ENCODE data around the gene ZNF407.

DNA sequence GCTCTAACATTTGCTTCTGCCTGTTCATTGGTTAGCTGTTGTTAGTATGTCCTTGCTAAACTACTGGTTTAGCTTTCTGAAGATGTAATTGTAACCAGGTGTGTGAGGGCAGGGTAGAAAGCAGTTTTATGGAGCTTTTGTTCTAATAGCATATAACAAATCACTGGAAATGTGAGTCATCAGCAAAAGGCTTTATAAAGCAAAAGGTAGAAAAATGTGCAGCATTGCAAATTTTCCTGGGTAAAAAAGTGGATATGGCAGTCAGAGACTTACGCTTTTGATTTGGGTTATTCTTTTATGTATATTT lies 85.3 kb downstream of the ZNF407 start:
- TF ChIP-seq, protein P1, sequence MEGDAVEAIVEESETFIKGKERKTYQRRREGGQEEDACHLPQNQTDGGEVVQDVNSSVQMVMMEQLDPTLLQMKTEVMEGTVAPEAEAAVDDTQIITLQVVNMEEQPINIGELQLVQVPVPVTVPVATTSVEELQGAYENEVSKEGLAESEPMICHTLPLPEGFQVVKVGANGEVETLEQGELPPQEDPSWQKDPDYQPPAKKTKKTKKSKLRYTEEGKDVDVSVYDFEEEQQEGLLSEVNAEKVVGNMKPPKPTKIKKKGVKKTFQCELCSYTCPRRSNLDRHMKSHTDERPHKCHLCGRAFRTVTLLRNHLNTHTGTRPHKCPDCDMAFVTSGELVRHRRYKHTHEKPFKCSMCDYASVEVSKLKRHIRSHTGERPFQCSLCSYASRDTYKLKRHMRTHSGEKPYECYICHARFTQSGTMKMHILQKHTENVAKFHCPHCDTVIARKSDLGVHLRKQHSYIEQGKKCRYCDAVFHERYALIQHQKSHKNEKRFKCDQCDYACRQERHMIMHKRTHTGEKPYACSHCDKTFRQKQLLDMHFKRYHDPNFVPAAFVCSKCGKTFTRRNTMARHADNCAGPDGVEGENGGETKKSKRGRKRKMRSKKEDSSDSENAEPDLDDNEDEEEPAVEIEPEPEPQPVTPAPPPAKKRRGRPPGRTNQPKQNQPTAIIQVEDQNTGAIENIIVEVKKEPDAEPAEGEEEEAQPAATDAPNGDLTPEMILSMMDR (IDR thresholded peaks at IDR 0.05) = no peak
- no peak for TF ChIP-seq POLR2A (IDR thresholded peaks at IDR 0.05)
- TF ChIP-seq POLR2AphosphoS5 (IDR thresholded peaks at IDR 0.05) = no peak
